Measurements from ENCODE around the gene CCDC106.

The CCDC106 gene

GRCh38 chr19:55653651-55654322 lies 5.8 kb downstream of the CCDC106 start:
- DNase-seq: peak; percentile 98

DNA sequence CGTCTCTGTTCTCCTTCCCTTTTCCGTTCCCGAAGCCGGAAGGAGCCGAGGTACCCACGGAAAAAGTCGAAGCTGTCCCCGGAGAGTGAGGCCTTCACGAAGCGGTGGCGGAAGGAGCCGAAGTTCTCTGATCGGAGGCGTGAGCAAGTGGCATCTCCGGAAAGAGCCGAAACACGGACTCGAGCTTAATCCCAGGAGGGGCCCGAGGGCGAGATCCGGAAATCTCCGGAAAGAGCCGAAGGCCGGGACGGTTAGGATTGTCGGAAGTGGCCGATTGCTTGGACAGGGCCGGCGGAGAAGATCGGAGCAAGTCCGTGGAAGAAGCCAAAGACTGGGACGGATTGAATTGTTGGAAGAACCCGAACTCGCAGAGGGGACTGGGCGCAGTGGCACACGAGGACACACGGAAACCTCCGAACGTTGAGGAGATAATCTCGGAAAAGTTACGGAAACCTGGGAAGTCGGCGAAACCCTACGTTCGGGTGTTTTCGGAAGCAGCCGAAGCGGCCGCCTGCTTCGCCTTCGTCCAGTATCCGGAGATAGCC lies 6.4 kb downstream of the CCDC106 start:
- DNase-seq: peak; percentile 100

DNA sequence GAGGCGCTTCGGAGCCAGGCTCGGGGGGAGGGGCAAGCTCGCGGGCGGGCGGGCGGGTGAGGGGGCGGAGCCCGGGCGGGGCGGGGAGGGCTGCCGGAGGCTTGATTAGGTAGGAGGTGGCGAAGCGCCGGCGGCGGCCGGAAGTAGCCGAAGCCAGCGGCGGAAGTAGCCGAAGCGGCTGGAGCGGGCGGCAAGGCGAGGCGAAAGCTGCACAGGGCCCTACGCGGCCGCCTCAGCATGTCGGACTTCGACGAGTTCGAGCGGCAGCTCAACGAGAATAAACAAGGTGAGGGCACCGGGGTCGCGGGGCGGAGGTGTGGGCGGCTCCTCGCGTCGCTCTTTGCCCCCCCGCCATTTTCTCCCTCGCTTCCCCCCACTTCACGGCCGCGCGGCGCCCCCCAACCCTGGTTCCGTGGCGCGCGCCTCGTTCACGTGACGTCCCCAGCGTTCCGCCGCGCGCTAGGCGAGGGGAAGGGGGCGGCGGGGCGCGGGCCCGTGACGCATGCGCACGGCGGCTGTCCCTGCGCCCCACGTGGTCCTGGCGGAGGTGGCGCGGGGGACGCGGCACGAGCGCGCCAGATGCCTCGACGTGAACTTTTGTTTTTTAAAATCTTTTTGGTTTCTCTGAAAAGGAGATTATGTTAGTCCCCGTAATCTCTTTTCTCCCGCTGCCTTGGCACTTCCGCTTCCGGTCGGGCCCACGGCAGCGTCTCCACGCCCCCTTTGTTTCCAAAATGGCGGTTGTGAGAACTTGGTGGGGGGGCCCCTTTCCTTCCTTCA lies 7.0 kb downstream of the CCDC106 start, which contains the start of gene U2AF2:
Gene U2AF2 (plus strand): TSS at position 168 of the 780 bp plus-strand sequence. CDS start 70 bp downstream, at position 238.
- peak; percentile 95 for DNase-seq

DNA sequence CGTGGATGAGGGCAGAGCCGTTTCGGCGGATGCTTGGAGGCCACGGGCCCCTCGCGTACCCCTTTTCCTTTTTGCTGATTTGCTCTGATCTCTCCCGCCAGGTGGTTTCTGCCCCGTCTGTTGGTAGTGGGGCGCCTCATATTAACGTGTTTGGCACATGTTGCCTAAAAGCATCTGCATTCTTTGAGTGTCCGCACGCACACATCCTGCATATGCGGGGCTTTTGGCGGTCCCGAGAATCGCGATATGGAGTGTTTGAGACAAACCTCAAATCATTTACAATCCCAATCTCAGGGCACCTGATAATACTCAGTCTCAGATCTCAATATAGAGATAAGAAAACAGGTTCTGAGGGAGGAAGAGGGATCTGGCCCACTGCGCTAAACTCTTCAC lies 7.6 kb downstream of the CCDC106 start:
- no peak for DNase-seq

DNA sequence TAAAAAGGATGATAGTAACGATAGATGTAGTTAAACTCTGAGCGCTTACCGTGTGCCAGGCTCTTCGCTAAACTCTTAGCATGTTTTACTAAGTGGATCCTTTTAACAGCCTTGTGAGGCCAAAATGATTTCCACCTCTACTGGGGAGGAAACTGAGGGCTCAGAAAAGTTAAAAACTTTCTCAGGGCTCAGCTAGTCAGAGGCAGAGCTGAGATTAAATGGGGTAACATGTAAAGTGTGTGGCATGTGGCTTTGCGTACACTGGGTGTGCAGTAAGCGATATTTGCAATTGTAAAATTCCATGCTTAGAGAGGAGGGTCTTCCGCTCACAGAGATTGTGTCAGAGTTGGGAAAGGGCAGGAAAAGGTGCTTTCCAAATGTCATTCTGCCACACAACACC lies 8.5 kb downstream of the CCDC106 start:
- DNase-seq: no peak

GRCh38 chr19:55656988-55657747 lies 9.2 kb downstream of the CCDC106 start:
- DNase-seq: no peak

DNA sequence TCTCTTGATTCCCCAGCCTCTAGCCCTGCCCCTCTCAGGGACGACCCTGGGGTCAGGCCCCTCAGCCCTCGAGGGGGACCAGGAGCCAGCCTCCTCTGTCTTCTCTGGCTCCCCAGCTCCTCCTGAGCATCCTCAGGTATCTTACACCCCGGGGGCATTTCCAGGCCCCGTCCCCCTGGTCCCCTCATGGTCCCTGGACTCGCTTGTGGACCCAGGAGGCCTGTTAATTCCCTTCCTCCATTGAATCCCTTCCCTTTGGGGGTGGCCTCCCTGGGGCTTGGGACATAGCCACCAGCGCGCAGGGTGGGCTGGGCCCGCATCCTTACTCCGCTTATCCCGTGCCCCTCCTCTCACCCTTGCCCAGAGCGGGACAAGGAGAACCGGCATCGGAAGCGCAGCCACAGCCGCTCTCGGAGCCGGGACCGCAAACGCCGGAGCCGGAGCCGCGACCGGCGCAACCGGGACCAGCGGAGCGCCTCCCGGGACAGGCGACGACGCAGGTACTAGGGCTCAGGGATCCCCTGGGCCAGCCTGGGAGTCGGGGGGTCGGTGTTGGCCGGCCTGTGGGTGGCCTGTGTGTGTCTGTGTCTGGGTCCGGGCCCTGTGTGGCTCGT lies 10.9 kb downstream of the CCDC106 start:
- no peak for DNase-seq

DNA sequence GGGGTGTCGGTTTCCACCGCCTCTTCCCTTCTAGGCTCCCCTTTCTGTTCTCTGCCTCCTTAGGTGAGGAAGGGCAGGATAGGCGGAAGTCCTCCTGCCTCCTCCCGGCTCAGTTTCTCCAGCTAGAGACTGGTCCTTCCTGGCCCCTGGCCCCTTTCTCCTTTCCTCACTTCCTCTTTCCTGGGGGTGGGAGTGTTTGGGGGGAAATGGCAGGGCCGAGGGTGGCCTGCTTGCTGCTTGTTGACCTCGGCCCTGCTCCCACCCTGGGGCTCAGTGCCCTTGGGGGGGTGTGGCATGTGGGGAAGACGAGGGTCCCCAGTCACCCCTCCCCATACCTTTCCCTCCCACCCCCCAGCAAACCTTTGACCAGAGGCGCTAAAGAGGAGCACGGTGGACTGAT lies 11.8 kb downstream of the CCDC106 start:
- no peak for DNase-seq

DNA sequence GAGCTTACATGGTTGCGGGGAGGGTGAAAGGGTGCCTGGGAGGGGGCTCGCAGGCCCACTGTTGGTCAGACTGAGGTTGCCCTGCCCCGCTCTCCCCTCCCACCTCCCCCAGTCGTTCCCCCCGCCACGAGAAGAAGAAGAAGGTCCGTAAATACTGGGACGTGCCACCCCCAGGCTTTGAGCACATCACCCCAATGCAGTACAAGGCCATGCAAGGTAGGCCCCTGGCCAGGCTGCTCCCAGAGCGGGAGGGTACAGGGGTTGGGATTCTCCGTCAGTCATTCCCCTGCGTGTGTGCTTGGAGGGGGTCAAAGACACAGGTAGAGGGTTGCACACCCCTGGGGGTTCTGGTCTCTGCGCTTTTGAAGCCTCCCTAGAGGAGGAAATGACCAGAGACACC lies 12.4 kb downstream of the CCDC106 start:
- DNase-seq: no peak

DNA sequence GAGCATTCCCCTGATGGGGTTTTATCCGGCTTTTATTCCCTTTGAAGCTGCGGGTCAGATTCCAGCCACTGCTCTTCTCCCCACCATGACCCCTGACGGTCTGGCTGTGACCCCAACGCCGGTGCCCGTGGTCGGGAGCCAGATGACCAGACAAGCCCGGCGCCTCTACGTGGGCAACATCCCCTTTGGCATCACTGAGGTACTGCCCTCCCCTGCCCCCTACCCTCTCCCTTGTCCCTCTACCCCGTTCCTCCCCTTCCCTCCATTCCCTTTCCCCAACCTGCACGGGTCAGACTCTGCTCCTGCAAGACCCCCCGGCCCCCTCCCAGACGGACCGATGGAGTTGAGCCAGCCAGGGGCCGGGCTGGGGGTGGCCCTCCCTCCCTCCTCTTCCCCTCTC lies 13.0 kb downstream of the CCDC106 start:
- DNase-seq: no peak

DNA sequence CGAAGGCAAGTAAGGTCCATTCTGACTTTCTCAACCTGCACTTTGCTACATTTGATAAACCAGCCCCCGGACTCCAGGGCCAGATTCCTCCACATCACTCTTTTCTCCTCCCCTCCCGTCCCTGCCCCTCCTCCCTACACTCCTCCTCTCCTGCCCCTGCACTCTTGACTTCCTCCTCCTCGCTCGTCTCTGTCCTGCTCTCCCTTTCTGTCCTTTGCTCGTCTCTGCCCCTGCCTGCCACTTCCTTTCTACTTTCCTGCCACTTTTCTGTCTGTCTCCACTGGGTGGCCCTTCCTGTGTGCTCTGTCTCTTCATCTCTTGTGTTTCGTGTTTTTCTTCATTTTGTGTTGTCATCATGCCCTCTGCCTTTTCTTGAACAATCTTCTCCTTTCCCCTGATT lies 13.8 kb downstream of the CCDC106 start:
- DNase-seq: no peak

DNA sequence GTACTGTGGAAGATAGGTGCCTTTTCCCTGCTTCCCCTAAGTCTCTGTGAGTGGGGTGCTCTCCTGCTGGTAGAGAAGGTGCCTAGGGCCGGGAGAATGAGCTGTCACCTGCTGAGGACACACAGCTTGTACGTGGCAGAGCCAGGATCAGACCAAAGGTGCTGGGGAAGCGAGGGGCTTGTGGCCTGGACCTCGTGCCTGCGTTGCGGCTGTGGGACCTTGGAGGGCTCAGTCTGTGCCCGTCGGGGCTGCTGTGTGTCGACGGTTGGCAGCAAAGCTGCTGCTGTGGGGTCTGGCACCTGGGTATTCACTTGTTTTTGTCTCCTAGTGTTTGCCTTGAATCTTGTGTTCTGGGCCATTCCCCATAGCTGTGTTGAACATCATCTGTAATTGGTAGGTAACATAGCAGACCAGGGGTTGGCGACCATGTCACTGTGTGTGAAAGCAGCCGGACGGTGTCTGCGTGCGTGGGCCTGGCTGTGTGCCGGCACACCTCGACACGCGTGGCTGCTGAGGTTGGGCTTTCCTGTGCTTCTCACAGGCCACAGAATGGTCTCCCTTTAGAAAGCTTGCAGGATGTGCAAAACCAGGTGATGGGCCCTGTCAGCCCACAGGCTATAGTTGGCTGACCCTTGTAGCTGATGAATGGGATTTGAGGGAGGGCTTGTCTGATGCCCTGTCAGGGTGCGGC lies 16.0 kb downstream of the CCDC106 start:
- DNase-seq: no peak

DNA sequence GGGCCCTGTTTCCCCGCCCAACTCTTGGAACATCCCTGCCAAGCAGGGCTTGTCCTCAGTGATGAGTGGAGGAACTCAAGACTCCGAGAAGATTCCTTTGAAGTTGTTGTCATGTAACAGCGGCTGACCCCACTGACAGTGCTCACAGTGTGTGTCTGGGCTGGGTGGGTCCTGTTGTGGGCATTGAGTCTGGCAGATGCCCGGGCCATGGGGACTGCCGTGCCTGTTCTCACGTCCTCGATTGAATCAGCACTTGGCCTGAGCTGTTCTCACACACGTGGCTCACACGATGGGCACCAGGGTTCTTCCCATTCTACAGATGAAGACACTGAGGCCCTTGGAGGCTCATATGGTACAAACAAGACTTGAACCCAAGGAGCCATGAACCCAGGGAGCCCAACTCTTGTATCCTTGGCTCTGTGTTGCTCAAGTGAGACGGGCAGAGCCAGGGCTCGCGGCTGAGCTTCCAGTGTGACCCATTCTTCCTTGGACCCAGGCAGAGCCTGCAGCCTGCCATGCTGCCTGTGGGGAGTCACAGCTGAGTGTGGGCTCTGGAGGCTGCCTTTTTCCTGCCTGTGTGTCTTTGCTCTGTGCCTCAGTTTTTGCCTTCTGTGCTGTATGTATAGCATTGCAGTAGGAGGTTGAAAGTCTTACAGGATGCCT lies 18.5 kb downstream of the CCDC106 start:
- no peak for DNase-seq

GRCh38 chr19:55667006-55667381 lies 19.0 kb downstream of the CCDC106 start:
- no peak for DNase-seq

DNA sequence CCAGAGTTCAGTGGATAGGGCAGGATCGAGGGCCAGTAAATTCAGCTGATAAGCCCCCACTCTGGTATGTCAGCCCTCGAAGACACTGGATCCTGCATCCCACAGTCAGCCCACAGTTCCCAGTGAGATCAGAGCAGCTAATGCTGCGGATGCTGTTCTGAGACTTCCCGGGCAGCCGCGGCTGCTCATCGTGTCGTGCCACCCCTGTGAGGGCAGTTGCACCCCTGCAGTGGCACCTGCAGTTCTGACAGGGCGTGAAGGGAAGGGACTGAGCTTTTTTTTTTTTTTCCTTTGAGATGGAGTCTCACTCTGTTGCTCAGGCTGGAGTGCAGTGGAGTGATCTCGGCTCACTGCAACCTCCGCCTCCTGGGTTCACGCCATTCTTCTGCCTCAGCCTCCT lies 19.5 kb downstream of the CCDC106 start:
- no peak for DNase-seq

DNA sequence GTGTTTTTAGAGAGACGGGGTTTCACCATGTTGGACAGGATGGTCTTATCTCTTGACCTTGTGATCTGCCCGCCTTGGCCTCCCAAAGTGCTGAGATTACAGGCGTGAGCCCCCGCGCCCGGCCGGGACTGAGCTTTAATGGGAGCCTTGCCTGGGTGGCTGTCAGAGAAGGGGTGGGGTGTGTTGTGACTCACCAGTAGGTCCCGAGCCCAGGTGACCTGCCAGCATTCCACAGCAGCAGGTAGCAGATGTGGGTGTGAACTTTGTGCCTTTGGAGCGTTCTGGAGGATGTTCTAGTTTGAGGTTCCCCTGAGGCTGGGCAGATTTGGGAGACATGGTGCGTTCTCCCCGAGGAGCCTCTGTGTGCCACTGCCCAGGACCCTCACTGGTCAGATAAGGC lies 19.9 kb downstream of the CCDC106 start:
- DNase-seq: no peak

DNA sequence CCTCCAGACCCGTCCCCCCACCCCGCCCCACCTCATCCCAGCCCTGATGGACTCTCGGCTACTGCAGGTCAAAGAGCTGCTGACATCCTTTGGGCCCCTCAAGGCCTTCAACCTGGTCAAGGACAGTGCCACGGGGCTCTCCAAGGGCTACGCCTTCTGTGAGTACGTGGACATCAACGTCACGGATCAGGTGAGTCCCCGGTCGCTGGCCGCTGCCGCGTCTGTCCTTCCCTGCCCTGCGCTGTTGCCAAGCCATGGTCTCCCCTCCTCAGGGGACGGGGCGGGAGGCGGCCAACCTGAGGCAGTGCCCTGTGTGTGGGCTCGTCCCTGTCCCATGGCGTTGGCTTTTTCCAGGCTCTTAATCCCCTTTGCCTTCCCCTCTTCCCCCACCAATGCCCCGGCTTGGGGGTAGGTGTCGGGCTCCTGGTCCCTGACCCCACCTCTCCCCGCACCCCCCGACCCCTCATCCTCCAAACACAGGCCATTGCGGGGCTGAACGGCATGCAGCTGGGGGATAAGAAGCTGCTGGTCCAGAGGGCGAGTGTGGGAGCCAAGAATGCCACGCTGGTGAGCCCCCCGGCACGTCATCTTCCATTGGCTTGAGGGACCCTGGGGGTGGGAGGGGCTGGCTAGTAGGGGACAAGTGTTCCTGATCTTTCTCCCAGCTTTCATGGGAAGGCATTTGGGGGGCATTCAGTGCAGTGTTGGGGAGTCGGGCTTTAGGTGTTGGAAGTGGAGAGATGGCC lies 20.8 kb downstream of the CCDC106 start:
- DNase-seq: no peak

DNA sequence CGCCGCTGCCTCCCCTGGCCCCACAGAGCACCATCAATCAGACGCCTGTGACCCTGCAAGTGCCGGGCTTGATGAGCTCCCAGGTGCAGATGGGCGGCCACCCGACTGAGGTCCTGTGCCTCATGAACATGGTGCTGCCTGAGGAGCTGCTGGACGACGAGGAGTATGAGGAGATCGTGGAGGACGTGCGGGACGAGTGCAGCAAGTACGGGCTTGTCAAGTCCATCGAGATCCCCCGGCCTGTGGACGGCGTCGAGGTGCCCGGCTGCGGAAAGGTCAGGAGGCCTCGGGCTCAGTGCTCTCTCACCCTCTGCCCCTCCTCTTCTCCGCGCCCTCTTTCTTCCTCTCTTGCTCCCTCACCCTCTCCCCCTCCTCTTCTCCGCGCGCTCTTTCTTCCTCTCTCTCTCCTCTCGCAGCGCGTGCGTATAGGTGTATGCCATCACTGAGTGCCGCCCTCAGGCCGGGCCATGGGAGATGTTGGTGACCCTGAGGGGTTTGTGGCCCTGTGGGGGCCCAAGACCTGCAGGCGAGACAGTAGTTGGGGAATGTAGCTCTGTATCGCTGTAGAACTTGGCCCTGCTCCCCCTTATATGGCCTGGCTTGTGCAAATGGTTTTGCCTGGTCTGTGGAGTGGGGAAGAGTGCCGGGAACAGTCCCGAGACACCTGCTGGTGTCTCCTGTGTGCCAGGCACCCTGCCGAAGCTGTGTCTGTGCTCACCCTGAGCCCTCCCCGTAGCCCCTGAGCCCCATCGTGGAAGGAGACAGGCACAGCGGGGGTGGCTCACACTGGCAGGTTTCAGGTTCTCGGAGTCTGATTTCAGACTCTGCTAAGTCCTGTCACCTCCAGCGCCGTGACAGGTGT lies 21.6 kb downstream of the CCDC106 start:
- no peak for DNase-seq

GRCh38 chr19:55670280-55671053 lies 22.5 kb downstream of the CCDC106 start:
- DNase-seq: peak; percentile 40
